ENCODE measurements around the gene CCDC30.

Gene CCDC30

DNA sequence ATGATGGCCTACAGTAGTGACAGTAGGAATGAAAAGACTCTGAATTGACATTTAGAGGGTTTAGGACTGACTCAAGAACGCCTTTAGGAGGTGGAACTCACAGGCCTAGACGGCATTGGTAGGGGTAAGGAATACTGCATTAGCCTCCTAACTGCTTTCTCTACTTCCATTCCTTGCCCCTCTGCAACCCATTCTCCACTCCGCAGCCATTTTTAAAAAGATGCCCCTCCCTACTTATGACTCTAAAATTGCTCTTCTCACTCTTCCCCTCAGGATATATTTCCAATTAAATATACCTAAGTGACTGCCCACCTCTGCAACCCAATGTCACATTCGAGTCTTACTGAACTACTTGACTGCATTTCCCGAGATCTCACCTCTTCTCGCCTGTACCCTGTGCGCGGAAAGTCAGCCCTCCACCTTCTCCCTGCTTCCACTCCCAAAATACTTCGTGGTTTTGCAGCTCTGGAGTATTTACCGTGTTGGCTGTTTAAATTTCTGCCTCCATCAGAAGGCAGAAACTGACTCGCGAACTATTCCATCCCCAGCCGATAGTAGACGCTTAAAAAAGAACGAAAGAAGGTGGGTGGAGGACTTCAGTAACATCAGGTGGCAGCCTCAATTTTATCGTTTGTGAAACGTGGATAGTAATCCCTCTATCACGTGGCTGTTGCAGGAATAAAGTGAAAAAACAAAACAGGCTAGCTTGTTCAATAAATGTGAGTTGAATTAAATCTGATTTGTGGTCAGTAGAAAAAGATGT is 218.0 kb downstream of the CCDC30 start:
- TF ChIP-seq GATA3 (IDR thresholded peaks at IDR 0.05; ENCODE audit: low read depth, low read length) (no peak), GATA2 (IDR thresholded peaks at IDR 0.05; ENCODE audit: low read depth, low read length) (no peak)

DNA sequence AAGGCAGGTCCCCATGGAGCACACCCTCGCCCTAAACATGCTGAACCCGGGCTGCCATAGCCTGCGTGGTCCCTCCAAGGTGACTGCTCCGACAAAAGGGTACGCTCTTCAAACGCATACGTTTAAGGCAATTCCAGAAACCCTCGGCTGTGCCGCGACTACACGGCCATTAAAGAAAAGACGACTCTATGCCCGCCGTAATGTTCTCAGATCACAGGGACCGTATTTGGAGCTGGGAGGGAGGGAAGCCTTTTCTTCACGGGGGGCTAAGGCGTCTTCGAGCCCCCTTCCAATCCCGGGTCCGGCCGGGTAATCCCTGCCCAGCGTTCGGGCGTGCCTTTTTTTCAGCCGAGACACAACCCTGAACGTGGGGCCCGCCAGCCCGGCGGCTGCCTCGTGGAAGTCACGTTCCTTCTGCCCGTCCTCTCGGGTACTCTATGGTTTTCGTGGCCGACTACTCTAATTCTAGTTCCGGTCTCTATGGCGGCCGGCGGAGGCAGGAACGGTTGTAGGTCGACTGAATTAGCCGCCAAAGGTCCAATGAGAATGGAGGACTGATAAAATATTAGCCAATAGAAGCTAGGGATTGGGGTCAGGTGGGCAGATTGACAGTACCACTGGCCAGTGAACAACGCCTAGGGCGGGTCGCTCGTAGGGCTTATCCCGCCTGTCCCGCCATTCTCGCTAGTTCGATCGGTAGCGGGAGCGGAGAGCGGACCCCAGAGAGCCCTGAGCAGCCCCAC is 218.8 kb downstream of the CCDC30 start, which contains the start of gene YBX1:
Gene YBX1, plus strand, starts transcription at position 678 of the 743 bp plus-strand sequence. CDS start 148 bp downstream, outside the sequence.
- TF ChIP-seq GATA2 (IDR thresholded peaks at IDR 0.05; ENCODE audit: low read depth, low read length) (0 out of 2 replicates have a peak, but pooled peaks have one; percentile 11), GATA3 (IDR thresholded peaks at IDR 0.05; ENCODE audit: low read depth, low read length) (no peak)

DNA sequence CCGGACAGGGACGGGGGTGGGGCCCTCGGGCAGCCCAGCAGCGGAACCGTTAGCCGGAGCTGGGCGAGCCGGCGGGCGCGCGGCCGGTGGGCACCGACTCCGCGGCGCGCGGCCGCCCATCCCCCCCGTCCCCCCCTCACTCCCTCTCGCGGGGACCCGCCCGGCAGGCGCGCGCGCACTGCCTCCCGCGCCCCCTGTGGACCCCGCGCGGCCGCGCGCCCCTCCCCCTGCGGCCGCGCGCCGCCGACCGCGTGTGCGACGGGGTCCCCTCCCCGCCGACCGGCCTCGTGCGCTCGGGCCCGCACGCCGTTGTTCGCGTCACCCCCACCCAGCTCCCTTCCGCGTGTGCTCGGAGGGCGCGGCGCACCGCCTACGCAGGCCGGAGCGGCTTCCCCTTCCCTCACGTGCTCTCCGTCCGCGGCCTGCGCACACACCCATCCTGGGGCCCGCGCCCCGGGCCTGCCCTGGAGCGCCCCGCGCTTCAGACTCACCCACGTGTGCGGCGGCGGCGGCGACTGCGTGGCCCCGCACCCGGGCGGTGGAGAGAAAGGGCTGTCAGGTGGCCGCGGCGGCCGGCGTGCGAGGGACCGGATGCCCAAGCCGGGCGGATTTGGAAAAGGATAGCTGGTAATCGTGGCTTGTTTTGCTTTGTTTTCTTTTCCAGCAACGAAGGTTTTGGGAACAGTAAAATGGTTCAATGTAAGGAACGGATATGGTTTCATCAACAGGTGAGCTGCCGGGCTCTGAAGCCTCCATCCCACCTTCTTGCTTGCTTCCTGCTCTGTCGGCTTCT is 219.8 kb downstream of the CCDC30 start:
- TF ChIP-seq GATA2 (IDR thresholded peaks at IDR 0.05; ENCODE audit: low read depth, low read length) (no peak), GATA3 (IDR thresholded peaks at IDR 0.05; ENCODE audit: low read depth, low read length) (no peak)

DNA sequence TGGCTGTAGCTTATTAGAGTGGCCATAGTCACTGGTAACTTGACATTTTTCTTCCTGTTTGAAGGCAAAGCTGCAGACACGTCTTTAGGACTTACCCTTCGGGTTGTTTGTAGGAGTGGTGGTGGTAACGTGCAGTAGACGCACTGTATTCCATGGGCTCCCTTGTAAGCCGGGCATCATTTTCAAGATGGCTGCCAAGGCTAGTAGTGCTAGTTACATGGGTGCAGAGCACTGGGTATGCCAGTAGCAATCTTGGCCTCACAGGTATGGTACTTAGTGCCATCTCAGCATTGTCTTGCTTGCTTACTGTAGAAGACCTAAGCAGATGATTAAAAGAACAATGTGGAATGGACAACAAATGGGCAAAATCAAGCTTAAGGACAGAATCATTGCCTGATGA is 221.1 kb downstream of the CCDC30 start:
- TF ChIP-seq GATA3 (IDR thresholded peaks at IDR 0.05; ENCODE audit: low read depth, low read length) (no peak), GATA2 (IDR thresholded peaks at IDR 0.05; ENCODE audit: low read depth, low read length) (no peak)

DNA sequence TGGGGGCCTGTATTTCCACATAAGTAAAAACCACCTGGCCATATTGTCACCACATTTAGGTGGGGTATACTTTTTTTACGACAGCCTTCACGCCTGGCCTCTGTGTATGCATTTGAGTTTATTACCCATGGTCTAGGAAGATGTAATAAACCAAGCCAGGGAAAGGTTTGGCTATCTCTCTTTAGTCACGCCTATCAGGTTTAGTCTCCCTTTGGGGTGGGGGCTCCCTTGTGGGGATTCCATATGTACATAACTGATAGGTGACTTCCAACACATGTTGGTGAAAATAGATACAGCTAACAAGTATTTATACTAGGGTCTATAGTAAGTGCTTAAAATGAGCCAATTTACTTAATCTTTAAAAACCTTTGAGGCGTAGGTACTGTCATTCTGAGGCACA is 223.3 kb downstream of the CCDC30 start:
- TF ChIP-seq GATA2 (IDR thresholded peaks at IDR 0.05; ENCODE audit: low read depth, low read length) (no peak), GATA3 (IDR thresholded peaks at IDR 0.05; ENCODE audit: low read depth, low read length) (no peak)

DNA sequence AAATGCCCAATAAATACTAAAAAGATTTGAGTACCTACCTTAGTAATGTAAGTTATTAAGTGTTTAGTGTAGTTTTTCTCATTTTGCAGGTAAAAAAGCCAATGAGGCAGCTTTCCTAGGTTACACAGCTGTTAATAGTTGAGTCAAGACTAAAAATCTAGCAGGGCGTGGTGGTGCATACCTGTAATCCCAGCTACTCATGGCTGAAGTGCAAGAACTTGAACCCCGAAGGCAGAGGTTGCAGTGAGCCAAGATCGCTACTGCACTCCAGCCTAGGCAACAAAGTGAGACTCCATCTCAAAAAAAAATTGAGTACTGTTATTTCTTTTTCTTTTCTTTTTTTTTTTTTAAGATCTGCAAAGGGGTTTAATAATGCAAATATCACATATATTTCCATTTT is 226.8 kb downstream of the CCDC30 start:
- TF ChIP-seq GATA3 (IDR thresholded peaks at IDR 0.05; ENCODE audit: low read depth, low read length) (no peak), GATA2 (IDR thresholded peaks at IDR 0.05; ENCODE audit: low read depth, low read length) (no peak)

DNA sequence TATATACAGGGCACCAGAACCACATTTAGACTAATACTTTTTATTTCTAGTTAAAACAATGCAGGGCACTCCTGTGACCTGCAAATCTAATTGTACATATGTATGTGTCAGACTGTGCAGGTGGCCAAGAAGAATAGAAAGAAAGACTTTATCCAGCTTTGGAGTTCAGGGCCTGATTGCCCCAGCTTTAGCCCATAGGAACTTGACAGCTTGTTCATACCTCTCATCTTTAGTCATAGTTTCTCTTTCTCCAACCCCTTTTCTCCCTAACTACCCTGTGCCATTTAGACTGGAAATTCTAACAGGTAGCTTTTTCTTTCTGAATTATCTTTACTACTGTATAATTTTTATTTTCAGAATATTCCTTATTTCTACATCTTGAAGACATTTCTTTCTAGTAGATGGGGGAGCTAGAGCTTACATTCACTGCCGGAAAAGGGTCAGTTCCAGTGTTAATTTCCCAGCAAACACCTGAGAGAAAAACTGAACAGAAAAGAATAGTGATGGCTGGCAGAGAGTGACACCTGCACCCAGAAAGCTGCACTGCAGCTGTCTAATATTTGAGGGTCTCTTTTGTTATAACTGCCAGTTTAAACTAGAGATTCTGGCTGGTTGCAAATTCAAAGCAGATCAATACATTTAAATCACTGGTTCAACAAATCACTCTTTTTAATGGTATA is 227.5 kb downstream of the CCDC30 start:
- TF ChIP-seq GATA2 (IDR thresholded peaks at IDR 0.05; ENCODE audit: low read depth, low read length) (no peak), GATA3 (IDR thresholded peaks at IDR 0.05; ENCODE audit: low read depth, low read length) (no peak)

DNA sequence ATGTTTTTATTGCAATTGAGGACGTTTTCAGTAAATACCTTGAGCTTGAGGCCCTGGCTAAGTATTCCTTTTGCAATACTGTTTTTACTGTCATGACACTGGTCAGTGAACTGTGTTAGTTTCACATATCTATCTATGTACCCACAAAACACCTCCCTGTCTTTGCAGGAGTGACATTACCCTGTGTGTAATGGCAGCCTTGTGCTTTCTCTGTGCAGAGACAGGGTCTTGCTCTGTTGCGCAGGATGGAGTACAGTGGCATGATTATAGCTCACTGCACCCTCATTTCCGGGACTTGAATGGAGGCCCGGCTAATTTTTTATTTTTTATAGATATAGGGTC is 228.0 kb downstream of the CCDC30 start:
- no peak for TF ChIP-seq GATA2 (IDR thresholded peaks at IDR 0.05; ENCODE audit: low read depth, low read length)
- TF ChIP-seq GATA3 (IDR thresholded peaks at IDR 0.05; ENCODE audit: low read depth, low read length): no peak

DNA sequence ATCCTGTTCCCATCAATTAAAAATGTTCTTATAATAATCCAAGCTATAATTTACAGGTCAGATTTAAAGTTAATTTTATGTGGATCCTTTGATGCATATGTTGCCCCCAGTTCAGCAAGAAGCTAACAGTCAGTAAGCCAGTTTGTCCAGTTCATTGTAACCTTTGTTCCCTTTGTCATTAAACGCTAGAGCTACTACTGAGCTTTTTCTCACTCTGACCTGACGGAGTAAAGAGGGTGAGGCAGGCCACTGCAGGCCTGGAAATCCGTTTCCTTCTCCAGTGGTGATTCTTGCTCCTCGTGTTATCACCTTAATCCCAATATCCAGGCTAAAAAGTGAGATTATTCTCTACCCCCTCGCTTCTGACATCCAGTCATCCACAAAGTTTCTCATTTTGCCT is 229.4 kb downstream of the CCDC30 start:
- TF ChIP-seq GATA2 (IDR thresholded peaks at IDR 0.05; ENCODE audit: low read depth, low read length): no peak
- no peak for TF ChIP-seq GATA3 (IDR thresholded peaks at IDR 0.05; ENCODE audit: low read depth, low read length)

DNA sequence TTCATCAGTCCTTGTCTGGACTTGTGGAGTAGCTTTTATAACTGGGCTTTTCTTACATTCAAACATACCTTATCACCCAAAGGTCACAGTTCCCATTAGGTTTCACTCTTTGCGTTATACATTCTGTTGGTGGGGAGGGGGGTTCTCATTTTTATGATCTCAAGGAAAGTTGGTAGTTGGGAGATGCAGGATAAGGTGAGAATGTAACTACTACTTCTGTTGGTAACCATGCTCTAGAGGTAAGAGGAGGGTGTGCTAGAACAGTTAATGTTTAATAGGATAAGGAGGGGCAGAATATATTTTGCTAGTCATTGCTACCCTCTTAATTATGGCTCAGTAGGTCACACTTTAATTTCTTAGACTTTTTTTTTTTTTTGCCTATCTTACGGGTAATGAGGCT is 229.8 kb downstream of the CCDC30 start:
- TF ChIP-seq GATA3 (IDR thresholded peaks at IDR 0.05; ENCODE audit: low read depth, low read length) (no peak), GATA2 (IDR thresholded peaks at IDR 0.05; ENCODE audit: low read depth, low read length) (no peak)

DNA sequence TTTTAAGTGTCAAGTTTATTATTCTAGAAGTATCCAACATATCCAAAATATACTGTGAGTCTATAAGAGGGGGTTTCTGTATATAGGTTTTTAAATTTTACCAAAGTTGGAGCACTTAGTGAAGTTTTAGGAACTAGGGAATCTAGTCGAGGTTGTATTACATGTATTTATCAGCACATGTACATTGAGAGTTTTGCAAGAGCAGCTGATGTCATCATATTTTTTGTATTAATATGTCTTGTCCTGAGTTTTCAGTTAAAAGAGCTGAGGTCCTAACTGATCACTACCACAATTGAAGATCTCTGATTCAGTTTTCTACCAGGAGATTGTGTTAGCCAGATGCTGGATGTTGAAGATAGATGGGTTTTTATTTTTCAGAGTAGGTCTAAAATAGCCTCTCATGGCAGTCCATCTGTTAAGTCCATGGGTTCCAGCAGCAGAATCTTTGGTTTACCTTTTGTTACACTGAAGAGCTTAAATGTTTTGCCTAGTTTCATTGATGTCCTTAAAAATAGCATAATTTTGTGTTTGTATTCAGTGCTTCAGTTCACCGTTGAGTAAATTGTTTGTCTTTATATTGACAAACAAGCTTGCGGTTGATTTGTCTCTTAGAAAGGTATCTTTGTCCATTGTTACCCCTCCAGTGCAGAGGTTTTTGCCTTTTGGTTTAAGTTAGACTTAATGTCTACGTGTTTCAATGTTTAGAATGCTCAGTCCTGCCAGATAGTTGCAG is 235.2 kb downstream of the CCDC30 start:
- TF ChIP-seq GATA2 (IDR thresholded peaks at IDR 0.05; ENCODE audit: low read depth, low read length) (no peak), GATA3 (IDR thresholded peaks at IDR 0.05; ENCODE audit: low read depth, low read length) (no peak)

DNA sequence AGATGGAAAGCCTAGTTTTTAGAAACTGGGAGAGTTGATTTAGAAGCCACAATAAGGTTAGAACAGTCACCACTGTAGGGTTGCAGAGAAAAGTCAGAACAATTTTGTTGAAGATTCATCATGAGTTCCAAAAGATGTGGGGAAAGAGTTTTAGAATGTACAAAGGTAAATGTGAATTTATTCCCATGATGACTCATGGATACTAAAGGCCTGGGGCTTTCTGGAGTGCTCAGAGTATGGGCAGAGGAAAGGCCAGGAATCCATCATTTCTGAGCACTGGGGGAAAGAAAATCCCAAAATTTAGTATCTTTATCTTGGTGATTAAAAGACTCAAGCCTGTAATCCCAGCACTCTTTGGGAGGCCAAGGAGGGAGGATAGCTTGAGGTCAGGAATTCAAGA is 236.9 kb downstream of the CCDC30 start:
- TF ChIP-seq GATA2 (IDR thresholded peaks at IDR 0.05; ENCODE audit: low read depth, low read length): no peak
- no peak for TF ChIP-seq GATA3 (IDR thresholded peaks at IDR 0.05; ENCODE audit: low read depth, low read length)

DNA sequence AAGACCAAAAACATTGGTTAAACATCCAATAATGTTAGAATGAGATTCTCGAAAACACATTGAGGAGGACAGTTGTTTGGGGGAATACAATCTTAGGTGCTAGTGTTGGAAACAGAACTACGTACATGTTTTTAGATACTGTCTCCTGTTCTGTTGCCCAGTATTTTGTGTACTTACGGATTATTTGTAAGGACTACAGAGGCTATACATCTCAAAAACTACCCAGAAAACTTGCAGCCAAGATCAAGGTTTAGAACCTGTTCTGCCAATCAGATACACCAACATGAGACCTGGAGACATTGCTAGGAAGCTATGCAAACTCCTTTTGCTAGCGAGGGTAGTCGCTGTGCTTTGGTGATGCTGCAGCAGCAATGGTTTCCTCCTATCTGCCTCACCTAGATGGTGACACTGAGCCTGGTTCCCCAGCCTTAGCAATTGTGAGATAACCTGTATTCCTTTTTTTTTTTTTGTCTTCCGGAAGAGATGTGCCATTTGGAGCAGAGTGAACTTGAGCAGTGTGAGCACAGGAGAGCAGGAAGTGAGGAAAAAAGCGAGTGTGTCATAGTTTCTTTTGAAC is 240.9 kb downstream of the CCDC30 start:
- no peak for TF ChIP-seq GATA2 (IDR thresholded peaks at IDR 0.05; ENCODE audit: low read depth, low read length)
- TF ChIP-seq GATA3 (IDR thresholded peaks at IDR 0.05; ENCODE audit: low read depth, low read length): no peak

All from SH-SY5Y (cell line).